ENCODE results near the gene NUP214.

DNA sequence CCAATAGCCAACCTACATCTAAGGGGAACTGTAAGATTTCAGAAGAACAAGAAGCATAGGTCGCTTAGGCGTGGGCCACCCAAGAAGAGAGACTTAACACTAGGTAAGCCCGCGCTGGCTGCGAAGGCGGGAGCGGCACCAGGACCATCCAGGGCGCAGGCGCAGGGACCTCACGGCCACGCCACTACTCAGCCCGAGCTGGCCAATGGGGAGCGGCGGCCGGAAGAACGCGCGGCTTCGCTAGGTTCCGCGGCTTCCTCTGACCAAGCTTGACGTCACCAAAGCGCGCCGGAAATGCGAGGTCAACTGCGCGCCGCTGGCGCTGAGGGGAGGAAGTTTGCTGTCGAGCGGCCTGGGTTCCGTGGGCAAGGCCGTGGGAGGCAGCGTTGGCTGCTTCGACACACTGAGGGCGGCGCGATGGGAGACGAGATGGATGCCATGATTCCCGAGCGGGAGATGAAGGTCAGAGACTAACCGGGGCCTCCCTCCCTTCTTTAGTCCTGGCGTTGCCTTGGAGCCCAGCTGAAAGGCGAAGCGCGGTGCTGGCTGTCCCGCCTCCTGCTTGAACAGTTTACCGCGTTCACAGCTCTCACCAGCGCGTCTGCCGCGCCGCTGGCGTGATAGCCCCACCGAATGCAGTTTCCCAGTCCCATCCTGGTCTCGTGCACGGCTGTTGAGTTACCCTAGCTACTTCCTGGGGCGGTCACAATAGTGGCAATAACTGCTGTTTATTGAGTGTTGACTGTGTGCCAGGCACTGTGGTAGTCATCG lies at the start of gene NUP214:
- TF ChIP-seq EZH2 (IDR thresholded peaks at IDR 0.05; ENCODE audit: borderline replicate concordance, insufficient read depth, low read length, poor library complexity, severe bottlenecking): no peak
- TF ChIP-seq, protein P1, sequence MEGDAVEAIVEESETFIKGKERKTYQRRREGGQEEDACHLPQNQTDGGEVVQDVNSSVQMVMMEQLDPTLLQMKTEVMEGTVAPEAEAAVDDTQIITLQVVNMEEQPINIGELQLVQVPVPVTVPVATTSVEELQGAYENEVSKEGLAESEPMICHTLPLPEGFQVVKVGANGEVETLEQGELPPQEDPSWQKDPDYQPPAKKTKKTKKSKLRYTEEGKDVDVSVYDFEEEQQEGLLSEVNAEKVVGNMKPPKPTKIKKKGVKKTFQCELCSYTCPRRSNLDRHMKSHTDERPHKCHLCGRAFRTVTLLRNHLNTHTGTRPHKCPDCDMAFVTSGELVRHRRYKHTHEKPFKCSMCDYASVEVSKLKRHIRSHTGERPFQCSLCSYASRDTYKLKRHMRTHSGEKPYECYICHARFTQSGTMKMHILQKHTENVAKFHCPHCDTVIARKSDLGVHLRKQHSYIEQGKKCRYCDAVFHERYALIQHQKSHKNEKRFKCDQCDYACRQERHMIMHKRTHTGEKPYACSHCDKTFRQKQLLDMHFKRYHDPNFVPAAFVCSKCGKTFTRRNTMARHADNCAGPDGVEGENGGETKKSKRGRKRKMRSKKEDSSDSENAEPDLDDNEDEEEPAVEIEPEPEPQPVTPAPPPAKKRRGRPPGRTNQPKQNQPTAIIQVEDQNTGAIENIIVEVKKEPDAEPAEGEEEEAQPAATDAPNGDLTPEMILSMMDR (IDR thresholded peaks at IDR 0.05; ENCODE audit: poor library complexity, severe bottlenecking): peak; percentile 21
- peak; percentile 99 for TF ChIP-seq POLR2AphosphoS5 (IDR thresholded peaks at IDR 0.05)
- peak; percentile 89 for TF ChIP-seq TAF1 (IDR thresholded peaks at IDR 0.05; ENCODE audit: low read depth)
- TF ChIP-seq EP300 (conservative IDR thresholded peaks at IDR 0.05; ENCODE audit: poor library complexity, severe bottlenecking): peak; percentile 81
- TF ChIP-seq SMC3 (conservative IDR thresholded peaks at IDR 0.05; ENCODE audit: poor library complexity): peak; percentile 41
- TF ChIP-seq, protein P2, sequence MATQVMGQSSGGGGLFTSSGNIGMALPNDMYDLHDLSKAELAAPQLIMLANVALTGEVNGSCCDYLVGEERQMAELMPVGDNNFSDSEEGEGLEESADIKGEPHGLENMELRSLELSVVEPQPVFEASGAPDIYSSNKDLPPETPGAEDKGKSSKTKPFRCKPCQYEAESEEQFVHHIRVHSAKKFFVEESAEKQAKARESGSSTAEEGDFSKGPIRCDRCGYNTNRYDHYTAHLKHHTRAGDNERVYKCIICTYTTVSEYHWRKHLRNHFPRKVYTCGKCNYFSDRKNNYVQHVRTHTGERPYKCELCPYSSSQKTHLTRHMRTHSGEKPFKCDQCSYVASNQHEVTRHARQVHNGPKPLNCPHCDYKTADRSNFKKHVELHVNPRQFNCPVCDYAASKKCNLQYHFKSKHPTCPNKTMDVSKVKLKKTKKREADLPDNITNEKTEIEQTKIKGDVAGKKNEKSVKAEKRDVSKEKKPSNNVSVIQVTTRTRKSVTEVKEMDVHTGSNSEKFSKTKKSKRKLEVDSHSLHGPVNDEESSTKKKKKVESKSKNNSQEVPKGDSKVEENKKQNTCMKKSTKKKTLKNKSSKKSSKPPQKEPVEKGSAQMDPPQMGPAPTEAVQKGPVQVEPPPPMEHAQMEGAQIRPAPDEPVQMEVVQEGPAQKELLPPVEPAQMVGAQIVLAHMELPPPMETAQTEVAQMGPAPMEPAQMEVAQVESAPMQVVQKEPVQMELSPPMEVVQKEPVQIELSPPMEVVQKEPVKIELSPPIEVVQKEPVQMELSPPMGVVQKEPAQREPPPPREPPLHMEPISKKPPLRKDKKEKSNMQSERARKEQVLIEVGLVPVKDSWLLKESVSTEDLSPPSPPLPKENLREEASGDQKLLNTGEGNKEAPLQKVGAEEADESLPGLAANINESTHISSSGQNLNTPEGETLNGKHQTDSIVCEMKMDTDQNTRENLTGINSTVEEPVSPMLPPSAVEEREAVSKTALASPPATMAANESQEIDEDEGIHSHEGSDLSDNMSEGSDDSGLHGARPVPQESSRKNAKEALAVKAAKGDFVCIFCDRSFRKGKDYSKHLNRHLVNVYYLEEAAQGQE (IDR thresholded peaks at IDR 0.05; ENCODE audit: borderline replicate concordance): peak; percentile 88
- TF ChIP-seq RAD21 (conservative IDR thresholded peaks at IDR 0.05): peak; percentile 0
